Hepatic stellate cell (primary cell): ENCODE results near the gene MS4A10.
A peak's percentile ranks its signal among the peaks of the same experiment; 100 is the strongest.

Experiments used
- DNase-seq: peaks from one replicate; pipeline ENCODE4 v3.0.0; 2011; ENCODE audit warnings: low spot score

Gene MS4A10

DNA sequence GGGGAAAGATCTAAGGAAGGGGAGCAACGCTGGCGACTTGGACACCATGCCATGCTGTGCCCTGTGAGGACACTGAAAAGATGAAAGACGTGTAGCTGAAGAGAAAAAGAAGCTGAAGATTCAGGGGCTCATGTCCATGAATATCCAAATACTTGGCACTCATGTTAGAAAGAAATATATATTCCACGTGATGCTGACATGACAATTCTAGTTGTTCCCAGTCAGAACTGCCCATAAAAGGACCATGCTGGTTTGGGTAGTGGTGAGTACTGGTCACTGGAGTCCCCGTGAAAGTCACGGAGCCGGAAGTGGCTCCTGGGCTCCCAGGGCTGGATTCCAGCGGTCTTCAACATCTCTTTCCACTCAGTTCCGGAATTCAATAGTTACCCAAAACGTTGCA is 18.6 kb upstream of the MS4A10 start:
- no peak for DNase-seq

DNA sequence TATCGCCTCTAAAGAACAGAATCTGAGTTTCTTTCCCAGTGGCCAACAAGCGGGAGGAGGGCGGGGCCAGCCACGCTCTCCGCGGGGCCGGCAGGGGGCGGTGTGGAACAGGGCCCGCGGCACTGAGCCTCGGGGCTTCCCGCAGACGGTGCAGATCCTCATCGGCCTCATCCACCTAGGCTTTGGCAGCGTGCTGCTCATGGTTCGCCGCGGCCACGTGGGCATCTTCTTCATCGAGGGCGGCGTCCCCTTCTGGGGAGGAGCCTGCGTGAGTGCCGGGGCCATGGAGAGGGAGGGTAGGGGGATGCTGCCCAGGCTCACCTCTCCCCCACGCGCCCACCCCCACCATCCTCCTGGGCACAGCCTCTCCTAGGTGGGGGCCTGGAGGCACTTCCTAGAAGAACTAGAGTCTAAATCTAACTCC is 17.7 kb upstream of the MS4A10 start:
- DNase-seq, result no peak

DNA sequence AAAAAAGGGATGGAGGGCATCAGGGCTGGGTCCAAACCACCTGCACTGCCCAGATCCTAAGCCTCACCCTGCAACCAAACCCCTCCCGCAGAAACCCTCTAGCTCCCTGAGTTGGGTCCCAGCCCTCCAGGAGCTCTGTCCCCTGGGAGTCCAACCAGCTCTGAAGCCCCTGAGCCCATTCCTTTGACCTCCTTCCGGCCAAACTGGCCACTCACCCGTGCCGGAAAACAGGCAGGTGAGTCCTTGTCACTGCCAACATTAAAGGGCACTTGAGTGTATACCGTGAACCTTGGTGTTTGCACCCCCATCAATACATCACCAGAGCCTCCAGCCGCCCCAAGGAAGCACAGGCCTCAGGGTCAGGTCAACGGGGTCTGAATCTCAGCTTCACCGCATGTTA is 16.9 kb upstream of the MS4A10 start:
- DNase-seq, result no peak

DNA sequence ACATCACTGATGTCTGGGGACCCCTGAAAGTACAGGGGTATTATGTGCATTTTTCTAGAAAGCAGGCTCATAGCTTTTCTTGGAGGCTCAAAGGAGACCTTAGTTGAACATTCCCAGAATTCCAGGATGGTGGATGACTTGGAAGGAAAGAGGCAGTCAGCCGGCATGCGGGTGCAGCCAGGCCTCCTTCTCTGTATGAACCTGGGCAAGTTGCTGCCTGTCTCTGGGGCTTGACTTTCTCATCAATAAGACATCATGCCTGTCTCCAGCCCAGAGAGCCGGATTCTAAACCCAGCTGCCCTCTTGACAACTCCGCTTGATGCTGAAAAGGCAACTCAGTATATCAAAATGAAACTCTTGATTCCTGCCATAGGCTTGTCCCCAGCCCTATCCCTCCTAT is 15.9 kb upstream of the MS4A10 start:
- DNase-seq, result no peak

DNA sequence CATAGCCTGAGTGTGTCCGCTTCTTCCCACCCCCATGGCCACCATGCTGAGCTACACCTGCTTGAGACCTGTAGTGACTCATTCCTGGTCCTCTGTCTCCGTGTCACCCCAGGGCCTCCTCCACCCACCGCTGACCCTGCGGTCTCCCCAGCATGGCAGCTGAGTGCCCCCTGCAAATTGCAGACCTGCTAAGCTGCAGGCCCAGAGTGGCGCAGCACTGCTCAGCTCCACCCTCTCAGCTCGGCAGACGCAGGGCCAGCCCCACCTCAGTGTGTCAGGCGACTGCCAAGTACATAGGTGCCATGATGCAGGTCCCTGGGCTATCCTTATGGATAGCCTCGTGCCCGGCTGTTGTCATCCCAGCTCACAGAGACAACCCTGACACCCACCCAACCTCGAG is 15.3 kb upstream of the MS4A10 start:
- DNase-seq, result no peak

DNA sequence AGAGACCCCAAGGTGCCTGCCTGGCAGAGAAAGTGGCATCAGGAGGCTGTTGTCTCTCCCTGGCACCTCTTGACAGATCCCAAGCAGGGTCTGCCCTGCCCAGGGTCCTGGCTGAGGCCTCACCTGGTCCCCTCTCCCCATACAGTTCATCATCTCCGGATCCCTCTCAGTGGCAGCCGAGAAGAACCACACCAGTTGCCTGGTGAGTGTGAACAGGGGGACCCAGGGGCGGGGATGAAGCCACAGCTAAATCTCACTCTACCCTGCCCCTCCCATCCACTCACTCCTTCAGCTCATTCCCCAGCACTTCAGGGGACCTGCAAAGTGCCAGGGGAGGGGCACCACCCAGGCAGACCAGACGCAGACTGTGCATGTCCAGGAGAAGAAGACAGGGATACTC is 14.0 kb upstream of the MS4A10 start:
- DNase-seq, result no peak

DNA sequence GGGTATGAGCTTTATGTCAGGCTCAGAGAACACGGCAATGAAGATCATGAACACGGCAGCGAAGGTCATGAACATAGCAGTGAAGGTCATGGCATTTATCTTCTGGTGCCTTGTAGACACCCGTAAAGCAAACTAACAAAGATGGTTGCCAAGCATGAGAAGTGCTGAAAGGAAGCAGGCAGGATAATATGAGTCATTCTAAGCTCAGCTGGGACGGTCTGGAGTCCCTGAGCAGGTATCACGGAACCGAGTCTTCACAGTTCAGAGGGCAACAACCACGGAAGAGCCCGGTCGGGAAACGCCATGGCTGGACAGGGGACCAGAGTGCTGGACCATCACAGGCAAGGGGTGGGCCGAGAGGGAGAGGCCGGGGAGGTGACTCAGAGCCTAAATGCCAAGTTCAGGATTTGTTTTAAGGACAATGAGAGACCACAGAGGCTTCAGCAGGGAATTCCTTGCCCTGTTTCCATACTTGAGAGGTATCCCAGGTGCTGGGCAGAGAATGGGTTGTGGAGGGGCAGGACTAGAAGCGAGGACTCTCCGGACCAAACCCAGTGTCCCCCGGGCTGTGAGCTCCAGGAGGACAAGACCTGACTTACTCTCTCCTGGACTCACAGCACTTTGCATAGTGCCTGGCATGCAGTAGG is 13.1 kb upstream of the MS4A10 start:
- DNase-seq, result no peak

DNA sequence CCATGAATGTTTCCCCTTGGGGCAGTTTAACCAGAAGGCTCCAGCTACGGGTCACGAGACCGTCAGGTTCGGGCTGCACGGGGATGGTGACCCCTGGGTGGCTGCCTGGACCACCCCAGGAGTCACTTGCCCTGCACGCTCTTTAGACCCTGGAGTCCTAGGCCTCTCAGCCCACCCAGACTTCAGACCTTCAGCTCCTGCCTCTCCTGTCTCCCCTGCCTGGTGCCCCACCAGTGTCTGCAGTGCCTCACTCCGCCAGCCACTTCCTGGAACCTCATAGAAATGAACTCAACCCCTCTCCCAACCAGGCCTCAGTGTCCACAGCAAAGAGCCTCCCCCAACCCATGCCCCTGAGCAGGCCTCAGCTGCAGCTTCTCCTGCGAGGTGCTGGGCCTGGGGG is 12.5 kb upstream of the MS4A10 start:
- no peak for DNase-seq

DNA sequence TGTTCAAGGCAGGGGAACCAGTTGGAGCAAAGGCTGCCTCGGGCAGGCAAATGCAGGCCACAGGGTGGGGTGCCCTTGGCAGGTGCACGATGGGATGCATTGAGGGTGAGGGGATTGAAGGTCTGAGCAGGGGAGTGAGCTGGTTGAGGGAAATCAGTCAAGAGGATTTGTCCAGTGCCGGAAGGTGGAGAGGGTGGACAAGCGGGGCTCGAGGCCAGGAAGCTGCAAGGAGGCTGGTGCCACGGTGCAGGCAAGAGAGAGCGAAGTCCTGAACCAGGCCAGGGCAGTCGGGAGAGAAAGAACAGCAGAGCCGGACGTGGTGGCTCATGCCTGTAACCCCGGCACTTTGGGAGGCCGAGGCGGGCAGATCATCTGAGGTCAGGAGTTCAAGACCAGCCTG is 10.4 kb upstream of the MS4A10 start:
- no peak for DNase-seq

DNA sequence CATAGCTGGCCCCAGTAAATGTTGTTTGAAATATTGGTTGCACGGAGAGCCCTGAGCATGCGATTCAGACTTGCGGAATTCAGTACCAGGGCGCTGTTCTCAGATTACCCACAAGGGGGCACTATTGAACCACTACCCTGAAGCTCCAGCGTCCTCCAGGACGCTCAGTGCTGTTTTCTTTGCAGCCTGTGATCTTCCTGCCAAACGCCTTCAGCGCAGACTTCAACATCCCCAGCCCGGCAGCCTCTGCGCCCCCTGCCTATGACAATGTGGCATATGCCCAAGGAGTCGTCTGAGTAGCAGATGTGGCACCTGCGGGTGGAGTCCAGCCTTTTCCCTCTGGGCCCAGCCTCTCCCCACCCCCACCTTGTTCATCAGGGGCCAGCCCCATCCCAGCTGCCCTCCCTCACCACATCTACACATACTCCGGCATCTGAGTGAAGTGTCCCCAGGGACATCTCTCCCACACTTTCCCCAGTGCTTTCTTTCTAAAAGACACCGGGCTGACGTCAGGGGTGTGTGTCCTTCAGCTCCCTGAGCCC is 9.6 kb upstream of the MS4A10 start:
- DNase-seq, result peak; percentile 91

DNA sequence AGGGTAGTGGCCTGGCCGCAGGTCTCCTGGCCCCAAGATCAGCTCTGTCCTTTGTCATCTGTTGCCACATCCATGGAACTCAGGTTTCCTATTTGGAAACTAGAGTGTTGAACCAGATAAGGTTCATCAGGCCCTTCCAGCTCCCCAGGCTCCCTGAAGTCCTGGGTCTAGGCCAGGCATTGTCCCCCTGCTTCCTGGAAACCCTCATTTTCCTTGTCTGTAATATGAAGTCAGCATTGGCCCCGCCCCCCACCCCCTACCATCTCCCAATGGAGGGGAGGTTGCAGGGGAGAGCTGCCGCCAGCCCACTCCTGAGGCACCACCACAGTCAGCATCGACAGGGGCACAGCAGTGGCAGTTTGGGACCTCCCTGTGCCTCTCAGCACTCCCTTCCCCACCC is 9.0 kb upstream of the MS4A10 start:
- DNase-seq, result no peak

DNA sequence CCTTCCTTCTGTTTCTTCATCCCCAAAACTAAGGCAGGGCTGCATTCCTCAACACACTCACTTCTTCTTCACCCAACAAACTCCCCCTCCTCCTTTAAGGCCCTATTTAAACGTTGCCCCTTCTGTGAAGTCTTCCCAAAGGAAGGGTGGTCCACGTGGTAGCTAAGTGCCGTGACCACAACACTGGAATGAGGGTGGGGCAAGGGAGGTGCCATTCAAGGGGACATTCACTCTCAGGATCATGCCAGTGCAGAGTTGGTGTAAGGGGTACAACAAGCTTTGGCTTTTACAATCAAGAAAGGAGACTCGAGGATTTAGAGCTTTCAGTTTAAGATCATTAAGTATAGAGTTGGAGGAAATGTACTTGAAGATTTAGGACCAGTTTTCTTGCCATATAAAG is 8.0 kb upstream of the MS4A10 start:
- DNase-seq, result no peak

DNA sequence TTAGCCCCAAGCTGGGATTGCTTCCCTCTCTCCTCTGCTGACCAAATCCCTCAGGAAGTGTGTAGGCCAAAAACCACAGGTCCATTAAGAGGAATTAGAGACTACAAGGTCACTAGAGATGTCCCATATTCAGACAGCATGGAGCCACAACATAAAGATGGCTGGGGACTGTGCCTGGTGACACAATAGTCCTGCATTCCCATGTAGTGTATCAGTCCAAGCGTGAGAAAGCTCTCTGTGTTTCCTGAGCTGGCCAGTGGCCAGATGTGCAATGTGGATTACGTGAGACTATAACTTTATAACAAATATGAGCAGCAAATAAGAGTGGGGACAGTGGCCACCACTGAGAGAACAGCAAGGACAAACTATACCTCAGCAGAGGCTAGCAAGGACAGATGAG is 7.6 kb upstream of the MS4A10 start:
- peak; percentile 90 for DNase-seq

DNA sequence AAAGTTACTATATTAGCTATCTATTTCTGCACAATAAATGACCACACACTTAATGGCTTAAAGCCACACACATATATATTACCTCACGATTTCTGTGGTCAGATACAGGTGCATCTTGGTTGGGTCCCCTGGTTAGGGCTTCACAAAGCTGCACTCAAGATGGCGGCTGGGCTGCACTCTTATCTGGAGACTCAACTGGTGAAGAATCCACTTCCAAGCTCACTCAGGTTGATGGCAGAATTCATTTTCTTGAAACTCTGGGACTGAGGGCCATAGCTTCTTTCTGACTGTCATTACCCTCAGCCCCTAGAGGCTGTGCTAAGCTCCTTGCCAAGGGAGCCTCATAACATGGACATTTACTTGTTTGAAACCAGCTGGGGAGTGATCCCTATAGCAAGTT is 5.1 kb upstream of the MS4A10 start:
- no peak for DNase-seq

DNA sequence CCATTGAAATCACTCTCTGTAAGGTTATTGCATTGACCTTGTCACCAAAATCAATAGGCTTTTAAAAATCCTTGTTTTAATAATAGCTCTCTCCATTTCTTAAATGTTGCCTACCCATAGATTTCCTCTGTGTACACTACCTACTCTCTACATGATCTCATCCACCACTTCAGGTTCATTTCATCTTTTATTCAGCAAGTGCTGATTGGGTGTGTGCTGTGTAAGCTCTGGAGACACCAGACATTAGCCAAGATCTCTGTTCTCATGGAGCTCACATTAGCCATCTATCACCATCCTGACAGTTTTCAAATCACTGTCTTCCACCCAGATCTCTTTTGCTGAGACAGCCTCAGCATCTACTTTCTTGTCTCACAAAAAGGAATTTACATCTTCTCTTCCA is 4.4 kb upstream of the MS4A10 start:
- DNase-seq, result no peak

DNA sequence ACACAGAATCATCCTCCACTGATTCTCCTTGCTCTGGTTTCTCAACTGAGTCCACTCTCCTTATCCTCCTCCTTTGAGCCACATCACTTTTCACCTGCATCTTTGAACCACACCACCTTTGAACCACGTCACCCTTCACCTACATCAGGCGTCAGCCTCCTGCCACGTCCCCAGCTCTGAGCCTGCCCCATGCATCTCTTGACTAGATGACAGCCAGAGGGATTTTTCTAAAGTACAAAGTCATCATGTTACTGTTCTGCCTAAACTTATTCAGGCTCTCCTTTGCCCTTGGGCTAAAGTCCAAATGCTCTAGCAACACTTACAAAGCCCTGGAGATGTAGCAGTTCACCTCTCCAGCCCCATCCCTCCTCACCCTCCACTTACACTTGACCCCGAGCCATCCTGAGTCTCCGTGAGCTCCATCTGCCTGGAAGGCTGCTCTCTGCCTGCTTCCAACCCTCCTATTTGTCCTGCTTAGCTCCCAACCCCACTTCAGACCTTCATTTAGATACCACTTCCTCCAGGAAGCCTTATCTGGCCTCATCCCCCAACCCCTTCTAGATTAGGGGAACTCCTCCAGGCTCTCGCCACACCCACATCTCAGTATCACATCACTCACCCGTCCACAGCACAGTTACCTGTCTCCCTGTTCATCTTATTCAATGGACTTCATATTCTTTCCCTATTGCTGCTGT is 3.7 kb upstream of the MS4A10 start:
- no peak for DNase-seq

DNA sequence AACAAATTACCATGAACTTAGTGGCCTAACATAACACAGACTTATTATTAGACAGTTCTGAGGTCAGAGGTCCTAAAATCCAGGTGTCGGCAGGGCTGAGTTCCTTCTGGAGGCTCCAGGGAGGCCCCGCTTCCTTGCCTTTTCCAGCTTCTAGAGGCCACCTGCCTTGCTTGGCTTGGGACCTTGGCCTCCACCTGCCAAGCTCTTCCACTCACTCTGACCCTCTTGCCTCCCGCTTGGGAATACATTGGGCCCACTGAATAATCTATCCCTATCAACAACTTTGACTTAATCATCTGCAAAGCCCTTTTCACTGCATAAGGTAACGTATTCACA is 3.2 kb upstream of the MS4A10 start:
- DNase-seq, result no peak

DNA sequence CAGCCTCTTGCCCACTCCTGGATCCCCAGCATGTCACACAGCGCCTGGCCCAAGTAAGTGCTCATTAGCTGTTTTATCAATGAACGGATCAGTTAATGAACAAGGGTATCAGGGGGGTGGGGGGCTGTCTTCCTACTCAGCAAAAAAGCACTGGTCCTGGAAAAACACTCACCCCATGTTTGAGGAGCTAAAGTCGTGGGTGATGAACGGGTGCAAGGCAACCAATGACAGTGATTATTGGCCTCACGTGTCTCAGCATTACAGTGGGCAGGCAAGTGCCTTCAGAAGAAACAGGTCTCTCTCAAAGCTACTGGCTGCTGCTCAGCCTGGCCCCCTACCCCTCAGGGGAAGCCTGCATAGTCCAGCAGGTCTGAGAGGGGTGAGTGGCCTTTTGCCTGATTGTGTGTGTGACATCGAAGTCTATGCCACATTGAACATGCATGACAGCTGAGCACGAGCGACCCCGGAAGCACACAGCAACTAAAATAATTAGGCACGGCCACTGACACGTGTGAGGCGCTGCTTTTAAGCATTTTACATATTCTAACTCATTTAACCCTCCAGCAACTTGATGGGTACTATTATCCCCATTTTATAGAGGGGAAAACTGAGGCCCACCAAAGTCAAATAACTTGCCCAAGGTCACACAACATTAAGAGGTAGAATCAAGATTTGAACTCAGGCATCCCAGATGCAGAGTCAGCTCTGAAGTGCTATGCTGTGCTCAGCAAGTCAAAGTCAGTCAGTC is 2.6 kb upstream of the MS4A10 start:
- DNase-seq, result no peak

DNA sequence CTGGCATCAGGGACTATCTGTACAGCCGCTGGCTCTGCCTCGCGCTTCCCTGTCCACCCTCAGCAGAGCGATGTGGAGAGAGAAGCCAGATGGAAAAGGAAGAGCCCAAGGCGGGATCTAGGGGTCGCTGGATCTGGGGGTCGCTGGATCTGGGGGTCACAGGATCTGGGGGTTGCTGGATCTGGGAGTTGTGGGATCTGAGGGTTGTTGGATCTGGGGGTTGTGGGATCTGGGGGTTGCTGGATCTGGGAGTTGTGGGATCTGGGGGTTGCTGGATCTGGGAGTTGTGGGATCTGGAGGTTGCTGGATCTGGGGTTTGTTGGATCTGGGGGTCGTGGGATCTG is 2.0 kb upstream of the MS4A10 start:
- no peak for DNase-seq

DNA sequence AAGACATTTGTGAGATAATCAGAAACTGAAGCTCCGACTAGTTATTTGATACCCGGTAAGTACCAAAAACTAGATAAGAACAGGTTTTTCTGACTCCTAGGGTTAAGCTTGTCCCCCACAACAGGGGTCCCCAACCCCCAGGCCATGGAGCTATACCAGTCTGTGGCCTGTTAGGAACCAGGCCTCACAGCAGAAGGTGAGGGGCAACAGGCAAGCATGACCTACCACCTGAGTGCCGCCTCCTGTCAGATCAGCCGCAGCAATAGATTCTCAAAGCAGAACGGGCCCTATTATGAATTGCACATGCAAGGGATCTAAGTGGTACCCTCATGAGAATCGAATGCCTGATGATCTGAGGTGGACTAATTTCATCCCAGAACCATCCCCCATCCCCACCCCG is 1.2 kb upstream of the MS4A10 start:
- no peak for DNase-seq

DNA sequence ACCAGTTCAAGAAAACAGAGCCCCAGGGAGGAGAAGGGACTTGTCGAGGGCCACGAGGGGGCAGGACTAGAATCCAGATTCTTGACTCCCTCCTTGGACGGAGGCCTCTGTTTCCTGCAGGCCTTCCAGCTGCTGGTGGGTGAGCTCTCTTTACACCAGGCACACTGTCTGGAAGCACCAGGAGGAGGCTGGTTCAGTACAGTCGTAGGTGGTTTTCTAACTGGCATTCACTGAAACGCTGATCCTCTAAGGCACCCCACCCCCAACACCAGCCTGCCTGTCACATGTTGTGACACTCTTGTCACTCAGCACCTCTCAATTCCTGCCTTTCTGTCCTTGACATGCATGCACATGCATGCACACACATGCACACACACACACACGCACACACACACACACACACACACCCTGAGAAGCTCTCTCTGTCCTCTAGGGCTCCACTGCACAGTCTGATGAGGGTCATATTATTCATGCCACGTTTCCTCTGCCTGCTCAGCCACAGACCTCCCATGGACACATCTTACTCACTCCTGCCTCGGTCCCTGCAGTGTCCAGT is 751 bp downstream of the MS4A10 start:
- DNase-seq, result peak; percentile 72

DNA sequence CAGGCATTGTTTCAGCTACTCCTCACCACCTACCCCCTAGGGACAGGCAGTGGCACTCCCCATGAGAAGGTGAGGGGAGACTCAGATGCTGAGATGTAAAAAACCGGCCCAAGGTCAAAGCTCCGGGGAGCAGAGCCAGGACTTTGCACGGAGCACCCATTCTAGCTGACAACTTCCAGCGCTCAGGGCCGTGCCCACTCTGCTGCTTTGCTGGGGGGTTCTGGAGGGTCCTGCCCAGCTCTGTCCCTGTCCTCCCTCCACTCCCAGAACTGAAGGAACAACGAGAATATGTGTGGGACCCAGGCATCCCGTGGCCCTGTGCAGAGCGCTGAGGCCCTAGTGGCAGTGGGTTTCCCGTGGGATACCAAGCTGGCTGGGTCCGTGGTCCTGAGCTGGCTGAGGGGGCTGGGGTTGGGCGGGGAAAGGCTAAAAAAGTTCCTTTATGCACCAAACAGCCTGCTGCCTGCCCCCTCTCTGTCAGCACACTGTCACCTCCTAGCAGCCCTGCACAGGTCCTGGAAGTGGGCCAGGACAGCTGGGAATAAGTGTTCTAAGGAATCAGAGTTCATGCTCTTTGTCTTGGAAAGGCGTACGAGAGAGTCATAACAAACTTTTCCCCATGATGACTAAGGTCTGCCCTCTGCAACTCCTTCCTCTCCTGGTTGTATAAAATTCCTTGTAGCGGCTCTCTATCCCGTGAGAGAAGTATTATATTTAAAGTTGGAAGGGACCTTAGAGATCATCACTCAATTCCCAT is 1.9 kb downstream of the MS4A10 start:
- DNase-seq, result peak; percentile 87
